HG03139 (cell line): Measurements from ENCODE around the gene WDR93.
"Not testable (repeated sequence)": the region's sequence is repeated elsewhere in the genome, so short reads cannot be mapped to it uniquely, and the experiment has no call there.

Experiments used
- ATAC-seq: cut with Tn5 transposase; IDR thresholded peaks from one replicate; pipeline ENCODE4 v1.9.1; 2021; ENCODE audit not compliant: unreplicated experiment

The WDR93 gene

DNA sequence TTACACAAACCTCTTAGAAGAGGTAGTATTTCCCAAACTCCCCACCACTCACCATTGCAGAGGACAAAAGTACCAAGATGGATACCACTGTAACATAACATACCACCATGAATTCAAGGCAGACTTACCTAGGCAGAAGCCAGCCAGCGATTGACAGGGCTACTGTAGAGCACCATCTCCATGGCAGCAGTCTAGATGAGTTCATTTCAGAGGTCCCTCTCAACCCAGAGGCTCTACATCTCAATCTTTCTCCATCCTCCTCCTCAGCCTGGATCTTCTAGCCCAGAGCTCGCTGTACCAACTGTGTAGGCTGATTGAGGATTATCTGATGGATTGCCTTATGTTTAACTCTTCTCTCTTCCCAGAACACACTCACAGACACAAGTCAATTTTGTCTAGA, 9.5 kb upstream of the WDR93 start:
- ATAC-seq: no peak

DNA sequence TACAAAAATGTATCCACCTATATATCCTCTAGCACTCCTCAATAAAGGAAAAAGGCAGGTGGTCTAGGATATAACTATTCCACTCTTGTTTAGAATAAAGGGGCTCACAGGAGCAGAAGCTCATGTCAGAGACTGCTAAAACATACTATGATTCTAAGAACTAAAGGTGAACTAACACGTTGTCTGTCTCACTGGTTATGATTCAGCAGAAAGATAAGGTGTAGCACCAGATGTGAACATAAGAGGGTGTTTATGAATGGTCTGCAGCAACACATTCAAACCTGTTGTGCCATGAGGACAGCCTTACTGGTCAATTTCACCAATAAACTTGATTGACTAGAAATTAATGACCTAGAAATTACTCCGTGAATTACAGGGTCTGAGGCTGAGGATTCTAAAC, 4.6 kb upstream of the WDR93 start:
- ATAC-seq: no peak

DNA sequence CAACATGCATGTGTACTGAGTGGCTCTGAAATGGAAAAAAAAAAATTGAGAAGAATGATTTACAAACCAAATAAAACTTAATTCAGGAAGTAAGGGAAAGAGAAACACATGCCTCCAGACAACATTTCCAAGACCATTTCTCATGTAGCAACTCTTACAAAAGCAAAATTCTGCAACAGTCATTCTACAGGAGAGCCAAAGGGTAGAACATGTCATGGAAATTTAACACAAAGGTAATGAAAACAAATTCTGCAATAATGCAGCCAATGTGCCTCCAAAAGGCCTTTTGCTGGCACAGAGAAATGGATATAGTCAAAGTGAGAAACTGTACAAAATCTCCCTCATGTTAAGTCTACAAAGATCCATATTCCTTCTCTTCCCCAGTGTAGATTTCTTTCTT, 4.1 kb upstream of the WDR93 start:
- no peak for ATAC-seq

DNA sequence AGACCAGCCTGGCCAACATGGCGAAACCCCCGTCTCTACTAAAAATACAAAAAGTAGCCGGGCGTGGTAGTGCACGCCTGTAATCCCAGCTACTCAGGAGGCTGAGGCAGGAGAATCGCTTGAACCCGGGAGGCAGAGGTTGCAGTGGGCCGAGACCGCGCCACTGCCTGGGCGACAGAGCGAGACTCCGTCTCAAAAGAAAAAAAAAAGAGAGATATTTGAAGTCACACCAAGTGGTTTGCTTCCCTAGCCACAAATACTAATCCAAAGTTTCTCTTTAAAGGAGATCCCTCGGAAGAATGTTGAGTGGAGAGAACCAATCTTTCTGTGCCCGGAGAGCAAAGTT, 708 bp upstream of the WDR93 start:
- ATAC-seq: not testable (repeated sequence)

DNA sequence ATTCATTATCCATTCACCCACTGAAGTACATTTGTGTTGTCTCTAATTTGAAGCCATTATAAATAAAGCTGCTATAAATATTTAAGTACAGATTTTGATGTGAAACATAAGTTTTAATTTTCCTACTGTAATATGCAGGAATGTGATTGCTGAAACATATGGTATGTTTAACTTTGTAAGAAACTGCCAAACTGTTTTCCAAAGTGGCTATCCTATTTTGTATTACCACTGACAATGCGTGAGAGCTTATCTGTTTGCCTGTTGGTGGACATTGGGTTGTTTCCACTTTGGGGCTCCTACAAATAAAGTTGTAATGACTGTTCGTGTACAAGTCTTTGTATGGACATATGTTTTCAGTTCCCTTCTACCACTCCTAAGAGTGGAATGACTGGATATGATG, 2.5 kb downstream of the WDR93 start:
- ATAC-seq: no peak

DNA sequence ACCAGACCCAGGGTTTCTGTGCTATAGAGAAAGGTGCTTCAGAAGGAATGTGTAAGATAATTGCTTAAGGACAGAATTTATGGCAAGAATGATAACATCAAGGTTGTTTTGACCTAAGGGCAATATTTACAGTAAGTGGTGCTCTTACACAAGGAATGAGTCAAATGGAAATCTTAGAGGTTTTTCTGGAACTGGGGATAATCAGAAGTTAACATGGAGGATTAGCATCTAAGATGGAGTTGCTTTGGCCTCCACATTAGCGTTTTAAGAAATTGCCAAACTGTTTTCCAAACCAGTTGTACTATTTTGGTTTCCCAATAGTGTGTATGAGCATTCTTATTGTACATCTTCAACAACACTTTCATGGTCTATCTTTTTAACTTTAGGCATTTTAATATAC, 3.1 kb downstream of the WDR93 start:
- no peak for ATAC-seq

DNA sequence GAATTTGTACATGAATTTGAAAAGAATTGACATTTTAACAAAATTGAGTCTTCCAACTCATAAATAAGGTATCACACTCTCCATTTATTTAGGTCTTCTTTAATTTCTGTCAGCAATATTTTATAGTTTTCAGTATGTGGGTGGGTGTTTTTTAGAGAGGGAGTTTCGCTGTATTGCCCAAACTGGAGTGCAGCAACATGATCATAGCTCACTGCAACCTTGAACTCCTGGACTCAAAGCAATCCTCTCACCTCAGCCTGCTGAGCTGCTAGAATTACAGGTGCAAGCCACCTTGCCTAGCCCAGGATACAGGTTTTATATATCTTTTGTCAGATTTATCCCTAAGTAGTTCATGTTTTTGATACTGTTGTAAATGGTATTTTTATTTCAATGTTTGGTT, 4.6 kb downstream of the WDR93 start:
- no peak for ATAC-seq

DNA sequence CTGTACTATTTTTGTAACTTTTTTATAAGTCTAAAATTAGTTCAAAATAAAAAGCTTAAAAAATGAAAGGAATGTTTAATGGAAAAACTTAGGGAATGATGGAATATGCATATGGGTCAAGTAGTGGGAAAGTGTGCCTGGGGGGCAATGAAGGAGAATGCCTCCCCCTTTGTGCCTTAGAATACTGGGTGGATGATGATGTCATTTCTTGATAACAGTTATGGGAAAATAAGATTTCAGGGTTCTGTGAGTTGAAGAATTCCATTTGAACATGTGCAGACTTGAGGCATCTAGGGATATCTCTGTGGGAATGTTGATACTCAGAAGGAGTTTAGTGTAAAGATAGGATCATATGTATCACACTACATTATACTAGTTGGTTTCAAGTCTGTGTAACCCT, 13.8 kb downstream of the WDR93 start:
- ATAC-seq: no peak

DNA sequence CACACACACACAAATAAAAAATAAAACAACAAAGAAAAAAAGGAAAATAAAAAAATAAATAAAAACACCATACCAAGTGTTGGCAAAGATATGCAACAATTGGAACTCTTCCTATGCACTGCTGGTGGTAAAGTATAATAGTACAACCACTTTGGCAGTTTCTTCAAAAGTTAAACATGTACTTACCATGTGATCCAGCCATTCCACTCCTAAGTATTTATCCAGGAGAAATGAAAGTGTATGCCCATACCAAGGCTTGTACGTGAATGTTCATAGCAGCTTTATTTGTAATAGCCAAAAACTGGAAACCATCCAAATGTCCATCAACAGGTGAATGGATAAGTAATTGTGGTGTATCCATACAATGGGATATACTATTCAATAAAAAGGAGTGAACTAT, 17.0 kb downstream of the WDR93 start:
- ATAC-seq: no peak

DNA sequence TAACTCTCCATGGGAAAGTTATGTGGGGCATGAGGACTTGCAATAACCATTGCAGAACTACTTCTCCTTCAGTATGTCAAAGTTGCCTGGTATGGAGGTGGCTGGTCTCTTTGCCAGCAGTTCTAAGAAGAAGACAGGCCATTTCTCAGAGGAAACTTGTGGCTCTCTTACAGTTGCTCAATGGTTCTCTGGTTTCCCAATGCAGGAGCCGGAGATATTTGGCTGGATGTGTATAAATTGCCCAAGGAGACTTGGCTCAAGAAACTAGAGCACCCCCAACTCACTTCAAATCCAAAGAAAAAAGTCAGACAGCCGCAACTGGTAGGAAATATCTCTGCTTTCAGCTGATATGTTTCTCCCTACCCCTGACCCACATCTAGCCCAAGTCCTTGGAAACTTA, 24.2 kb downstream of the WDR93 start:
- no peak for ATAC-seq

DNA sequence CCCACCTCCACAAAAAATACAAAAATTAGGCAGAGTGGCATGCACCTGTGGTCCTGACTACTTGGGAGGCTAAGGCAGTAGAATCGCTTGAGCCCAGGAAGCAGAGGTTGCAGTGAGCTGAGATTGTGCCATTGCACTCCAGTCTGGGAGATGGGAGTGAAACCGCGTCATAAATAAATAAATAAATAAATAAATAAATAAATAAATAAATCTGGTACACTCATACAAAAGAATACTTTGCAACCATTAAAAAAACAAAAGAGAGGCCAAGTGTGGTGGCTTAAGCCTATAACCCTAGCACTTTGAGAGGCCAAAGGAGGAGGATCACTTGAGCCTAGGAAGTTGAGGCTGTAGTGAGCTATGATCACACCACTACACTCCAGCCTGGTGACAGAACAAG, 32.4 kb downstream of the WDR93 start:
- ATAC-seq: no peak

DNA sequence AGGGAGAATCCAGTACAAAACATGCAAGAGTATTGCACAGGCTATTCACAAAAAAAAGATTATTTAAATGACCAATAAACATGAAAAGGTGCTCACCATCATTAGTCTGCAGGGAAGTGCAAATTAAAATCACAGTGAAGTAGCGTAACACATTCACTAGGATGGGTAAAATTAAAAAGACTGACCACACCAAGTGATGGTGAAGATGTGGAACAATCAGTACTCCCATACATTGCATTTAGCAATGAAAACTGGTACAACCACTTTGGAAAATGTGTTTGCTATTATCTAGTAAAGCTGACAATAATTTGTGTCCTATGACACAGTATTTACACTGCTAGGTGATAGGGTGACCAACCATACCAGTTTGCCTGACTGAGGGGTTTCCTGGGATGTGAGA, 34.0 kb downstream of the WDR93 start:
- ATAC-seq: no peak

DNA sequence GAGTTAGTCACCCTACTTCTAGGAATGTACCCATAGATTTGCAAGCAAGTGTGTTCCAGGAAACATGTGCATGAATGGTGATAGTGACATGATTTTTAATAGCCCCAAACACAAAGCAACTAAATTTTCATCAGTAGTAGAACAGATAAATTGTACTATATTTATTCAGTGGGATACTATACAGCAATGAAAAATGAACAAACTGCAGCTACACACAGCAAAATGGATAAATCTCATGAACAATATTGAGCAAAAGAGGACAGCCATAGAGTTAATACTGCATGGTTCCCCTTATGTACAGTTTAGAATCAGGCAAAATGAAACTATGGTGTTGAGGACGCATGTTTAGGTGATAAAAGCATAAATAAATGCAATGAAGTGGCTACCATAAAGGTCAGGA, 34.5 kb downstream of the WDR93 start:
- ATAC-seq: no peak

DNA sequence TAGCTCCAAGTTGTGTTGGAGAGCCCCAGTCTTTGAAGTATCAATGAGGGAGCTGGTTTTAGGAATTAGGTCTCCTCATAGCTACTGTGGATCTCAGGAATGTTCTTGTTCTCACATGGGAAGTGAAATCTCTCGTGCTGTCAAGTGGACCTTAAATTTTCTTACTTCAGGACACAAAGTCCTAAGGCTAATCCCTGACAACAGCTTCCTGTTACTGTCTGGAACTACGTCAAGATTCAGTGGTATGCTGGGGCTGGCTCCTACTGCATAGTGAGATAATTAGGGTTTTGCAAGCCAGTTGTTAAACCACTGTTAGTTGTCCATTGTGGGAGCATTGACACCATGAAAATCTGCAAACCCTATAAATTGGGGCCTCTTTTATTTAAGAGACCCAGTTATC, 37.6 kb downstream of the WDR93 start:
- ATAC-seq: no peak

DNA sequence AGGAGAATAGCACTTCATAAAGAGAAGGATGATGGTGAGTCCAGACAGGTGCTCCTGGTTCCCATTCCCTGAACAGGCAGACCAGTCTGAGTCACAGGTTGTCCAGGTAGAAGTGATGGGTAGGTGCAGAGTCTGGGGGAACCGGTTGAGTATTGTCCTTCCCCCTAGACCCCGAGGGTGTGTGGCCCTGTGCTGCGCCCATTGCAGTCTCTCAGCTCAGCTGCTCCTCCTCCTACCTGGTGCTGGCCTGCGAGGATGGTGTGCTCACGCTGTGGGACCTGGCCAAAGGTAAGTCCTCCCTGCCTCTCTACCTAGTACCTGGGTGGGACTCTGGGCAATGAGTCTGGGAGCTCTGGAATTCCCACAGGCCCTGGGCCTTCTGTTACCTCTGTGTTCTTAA, 40.7 kb downstream of the WDR93 start:
- ATAC-seq: no peak

DNA sequence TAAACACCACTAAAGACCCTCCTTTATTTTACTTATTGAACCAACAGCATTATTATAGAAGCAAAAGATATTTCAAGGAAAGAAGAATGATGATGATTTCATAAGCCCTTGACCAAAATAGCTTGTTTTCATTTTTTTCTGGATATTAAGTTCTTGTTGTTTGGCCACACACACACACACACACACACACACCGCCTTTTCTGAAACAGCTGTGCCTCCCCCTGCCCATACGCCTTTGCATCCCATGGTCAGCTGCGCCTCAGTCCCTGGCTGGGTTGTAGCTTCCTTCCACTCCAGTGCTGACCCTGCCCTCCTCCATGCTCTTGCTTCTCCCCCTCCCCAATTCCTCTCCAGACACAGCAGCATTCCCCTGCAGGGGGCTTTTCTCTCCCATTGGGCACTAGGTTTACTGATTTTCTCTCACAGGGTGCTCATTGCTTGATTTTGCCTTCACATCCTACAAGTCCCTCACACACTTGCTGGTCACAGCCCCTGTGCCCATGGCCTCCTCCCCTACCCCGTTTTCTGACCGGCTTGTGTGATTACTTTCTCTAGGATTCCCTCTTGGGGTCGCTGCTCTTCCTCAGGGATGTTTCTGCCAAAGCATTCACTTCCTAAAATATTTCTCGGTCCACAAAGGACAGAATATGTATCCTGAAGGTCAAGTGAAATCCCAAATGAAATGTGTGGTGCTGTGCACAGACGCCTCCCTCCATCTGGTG, 42.0 kb downstream of the WDR93 start:
- ATAC-seq: no peak

DNA sequence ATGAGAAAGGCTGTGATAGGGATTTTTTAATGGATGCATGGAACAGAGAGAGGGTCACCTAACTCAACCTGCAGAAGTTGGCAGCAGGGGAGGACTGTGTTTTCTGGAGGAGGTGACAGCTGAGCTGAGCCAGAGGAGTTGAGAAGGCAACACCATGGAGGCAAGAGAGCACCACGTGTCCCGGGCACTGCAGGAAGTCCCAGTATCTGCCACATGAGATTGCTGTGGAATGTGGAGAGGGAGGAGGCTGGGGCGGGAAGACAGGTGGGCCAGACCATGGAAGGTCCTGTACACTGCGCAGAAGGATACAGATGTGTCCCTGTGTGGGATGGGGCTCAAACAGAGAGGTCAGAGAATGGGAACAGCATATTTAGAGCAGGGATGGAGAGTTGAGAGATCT, 45.2 kb downstream of the WDR93 start:
- ATAC-seq: no peak

DNA sequence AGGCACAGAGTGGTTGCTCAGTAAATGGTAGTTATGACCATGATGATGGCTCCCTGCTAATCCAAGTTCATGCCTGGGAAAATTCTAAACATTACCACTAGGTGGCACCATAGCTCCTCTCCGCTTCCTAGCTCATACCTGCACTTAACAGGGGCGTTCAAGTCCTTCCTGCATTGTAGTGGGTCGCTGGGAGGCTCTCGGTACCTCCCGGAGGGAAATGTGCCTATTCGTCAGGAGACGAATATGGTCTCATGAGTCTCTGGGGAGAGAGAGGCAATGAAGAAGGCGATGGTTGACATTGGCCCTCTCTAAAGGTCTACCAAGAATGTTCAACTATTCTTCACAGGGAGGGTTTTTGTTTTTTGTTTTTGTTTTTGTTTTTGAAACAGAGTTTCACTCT, 49.5 kb downstream of the WDR93 start:
- ATAC-seq: no peak

DNA sequence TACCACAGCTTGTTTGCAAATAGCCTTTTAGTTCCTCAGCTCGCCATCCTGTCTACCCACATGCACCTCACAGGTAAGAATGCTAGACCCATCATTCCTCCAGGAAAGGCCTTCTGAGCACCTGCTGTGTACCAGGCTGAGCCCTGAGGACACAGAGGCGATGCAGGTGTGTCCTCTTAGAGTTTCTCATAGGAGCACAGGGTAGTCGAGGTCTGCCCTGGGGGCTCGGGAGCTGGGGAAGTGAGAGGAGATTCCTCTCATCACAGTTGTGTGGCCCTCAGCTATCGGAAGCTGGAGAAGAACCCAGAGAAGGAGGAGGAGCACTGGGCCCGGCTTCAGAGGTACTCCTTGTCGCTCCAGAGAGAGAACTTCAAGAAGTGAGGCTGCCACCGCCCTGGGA, 52.4 kb downstream of the WDR93 start:
- no peak for ATAC-seq

DNA sequence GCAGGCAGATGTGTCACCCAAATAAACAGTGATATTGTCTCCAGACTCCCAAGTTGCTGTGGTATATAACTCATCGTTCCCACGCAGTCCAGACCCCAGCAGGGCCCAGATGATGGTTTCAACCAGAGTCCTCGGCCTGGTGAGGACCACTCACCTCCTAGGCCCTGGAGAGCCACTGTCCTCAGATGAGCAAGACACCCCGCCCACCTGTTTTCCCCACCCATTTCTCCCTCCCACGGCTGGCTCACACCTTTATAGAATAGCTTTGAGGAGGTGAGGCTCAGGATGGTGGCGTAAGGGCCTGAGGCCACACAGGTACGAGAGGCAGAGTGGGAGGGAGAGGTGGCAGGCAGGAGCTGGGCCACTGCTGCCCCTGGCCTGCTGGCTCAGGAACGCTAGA, 53.0 kb downstream of the WDR93 start:
- no peak for ATAC-seq

DNA sequence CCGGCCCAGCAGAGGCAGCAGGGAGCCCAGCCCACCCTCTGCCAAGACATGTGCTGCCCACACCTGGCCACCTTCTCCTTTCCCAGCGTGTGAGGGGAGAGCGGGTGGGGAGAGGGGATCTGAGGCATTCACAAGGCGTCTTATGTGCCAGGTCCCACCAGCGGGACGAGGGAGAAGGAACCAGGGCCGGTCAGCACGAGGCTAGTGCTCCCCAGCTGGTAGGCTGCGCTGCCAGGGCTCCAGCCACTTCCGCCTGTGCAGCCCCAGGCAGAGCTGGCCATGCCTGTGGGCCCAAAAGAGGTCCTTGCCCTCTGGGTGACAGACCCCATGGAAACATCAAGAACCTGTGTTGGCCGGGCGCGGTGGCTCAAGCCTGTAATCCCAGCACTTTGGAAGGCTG, 54.5 kb downstream of the WDR93 start:
- ATAC-seq: no peak

DNA sequence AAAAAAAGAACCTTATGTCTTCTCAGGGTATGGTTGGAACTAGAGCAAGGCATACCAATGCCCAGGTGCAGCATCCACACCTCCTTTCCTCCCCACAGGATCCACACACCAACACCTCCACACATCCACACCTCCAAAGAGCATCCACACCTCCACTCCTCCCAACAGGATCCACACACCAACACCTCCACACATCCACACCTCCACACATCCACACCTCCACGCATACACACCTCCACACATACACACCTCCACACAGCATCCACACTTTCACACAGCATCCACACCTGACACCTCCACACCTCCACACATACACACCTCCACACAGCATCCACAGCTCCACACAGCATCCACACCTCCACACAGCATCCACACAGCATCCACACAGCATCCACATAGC, 55.2 kb downstream of the WDR93 start:
- no peak for ATAC-seq

DNA sequence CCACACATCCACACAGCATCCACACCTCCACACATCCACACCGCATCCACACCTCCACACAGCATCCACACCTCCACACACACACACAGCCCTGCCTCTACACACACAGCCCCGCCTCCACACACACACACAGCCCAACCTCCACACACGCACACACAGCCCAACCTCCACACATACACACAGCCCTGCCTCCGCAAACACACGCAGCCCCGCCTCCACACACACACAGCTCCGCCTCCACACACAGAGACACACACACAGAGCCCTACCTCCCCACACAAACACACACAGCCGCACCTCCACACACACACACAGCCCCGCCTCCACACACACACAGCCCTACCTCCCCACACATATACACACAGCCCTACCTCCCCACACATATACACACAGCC, 55.8 kb downstream of the WDR93 start:
- ATAC-seq: no peak
